Esophagus squamous epithelium (tissue), 5 donors: Measurements from ENCODE around the gene AGTR1. TPM values are rescaled to one million over a fixed set of nuclear protein-coding genes. Genes with fewer than 3 reads are reported as not detected.

ENCODE experiments used
- DNase-seq: peaks from one replicate; lab custom pipeline; 2025; lab: John Stamatoyannopoulos, UW
- H3K27ac ChIP-seq, 4 donors: fragments of 200-600 bp; sonication (generic); one replicate each; pipeline ENCODE4 v1.5.1; 2016 to 2019; ENCODE audit warnings: mild to moderate bottlenecking in 1 of 4
- H3K27me3 ChIP-seq, 4 donors: fragments of 200-600 bp; sonication (generic); 1 replicate in 3 of 4; 2 replicates in 1 of 4; pipeline versions ENCODE4 v1.5.1 to v1.6.0; 2017 to 2021; ENCODE audit warnings: antibody characterized with exemption in 1 of 4
- H3K36me3 ChIP-seq, 3 donors: fragments of 200-600 bp; sonication (generic); one replicate each; pipeline ENCODE4 v1.5.1; 2016 to 2019
- H3K4me1 ChIP-seq, 3 donors: fragments of 200-600 bp; sonication (generic); one replicate each; pipeline ENCODE4 v1.5.1; 2017 to 2019
- H3K4me3 ChIP-seq, 4 donors: fragments of 200-600 bp; sonication (generic); 1 replicate in 3 of 4; 2 replicates in 1 of 4; pipeline ENCODE4 v1.5.1; 2016 to 2019; ENCODE audit warnings: mild to moderate bottlenecking in 2 of 4, moderate library complexity in 1 of 4
- H3K9me3 ChIP-seq, 3 donors: fragments of 200-600 bp; sonication (generic); one replicate each; pipeline ENCODE4 v1.5.1; 2016 to 2019
- POLR2A ChIP-seq, 4 donors: fragments of 450-650 bp; IDR thresholded peaks; one replicate each; pipeline ENCODE4 v1.6.1; 2017; ENCODE audit warnings: antibody characterized with exemption in 4 of 4, mild to moderate bottlenecking in 4 of 4, moderate library complexity in 3 of 4
- WGBS, 2 donors: methylation state at CpG; one replicate each; pipeline ENCODE4 v1.1.5; 2018; 5-methylcytosine and 5-hydroxymethylcytosine counted together
- intact Hi-C: fragments of 100-400 bp; cut with DNase I; formaldehyde crosslinking; loops from one replicate; pipeline ENCODE4 v1.15.0; 2022
- small RNA-seq, 4 donors: library from RNA; depleted of rRNA; stranded (forward); fragments of <200 nt; gene quantifications; one replicate each; pipeline ENCODE3, GENCODE V24; 2016
- total RNA-seq, 4 donors: library from RNA; depleted of rRNA; stranded (reverse); fragments of >200 nt; gene quantifications; one replicate each; pipeline ENCODE4 v1.1.0, GENCODE V29; 2016
- TF ChIP-seq, protein P1 (sequence below), 6 experiments: fragments of 450-650 bp in 4 of 6; fragments of 200-600 bp in 2 of 6; sonication (generic) in 2 of 6; IDR thresholded peaks; one replicate each; pipeline ENCODE4 v1.5.1; 2016 to 2019; ENCODE audit warnings: antibody characterized with exemption in 6 of 6, mild to moderate bottlenecking in 4 of 6, moderate library complexity in 4 of 6
- donor health status: DM: yes; HTN: yes; CAD: no.

Gene AGTR1
- total RNA-seq, 4 donors from 2014 or later, result 1.1 to 4.4 (median 4.4) TPM; not detected in 1

DNA sequence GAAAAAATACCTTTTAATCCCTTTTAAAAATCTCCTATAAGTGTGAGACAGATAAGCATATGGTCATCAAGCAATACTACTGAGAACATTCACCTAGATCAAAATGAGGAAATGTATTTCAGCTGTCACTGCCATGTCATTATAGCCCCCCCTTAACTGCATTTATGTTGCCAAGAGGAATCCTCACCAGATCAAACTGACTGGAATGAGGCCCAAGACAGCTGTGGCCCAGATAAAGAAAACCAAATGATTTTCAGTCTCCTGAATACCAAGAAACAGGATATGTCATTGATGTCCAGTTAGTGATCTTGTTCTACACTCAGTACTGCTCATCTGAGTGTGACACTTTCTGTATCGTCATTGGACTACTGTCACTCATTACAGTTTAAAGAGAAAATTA lies 94.8 kb downstream of the AGTR1 start:
- DNase-seq, result no peak
- intact Hi-C loops, result no loop called here

More for the DNA sequence above, 94.8 kb downstream of the AGTR1 start:
- TF ChIP-seq POLR2A (IDR thresholded peaks at IDR 0.05), result no peak
- TF ChIP-seq, protein P1, sequence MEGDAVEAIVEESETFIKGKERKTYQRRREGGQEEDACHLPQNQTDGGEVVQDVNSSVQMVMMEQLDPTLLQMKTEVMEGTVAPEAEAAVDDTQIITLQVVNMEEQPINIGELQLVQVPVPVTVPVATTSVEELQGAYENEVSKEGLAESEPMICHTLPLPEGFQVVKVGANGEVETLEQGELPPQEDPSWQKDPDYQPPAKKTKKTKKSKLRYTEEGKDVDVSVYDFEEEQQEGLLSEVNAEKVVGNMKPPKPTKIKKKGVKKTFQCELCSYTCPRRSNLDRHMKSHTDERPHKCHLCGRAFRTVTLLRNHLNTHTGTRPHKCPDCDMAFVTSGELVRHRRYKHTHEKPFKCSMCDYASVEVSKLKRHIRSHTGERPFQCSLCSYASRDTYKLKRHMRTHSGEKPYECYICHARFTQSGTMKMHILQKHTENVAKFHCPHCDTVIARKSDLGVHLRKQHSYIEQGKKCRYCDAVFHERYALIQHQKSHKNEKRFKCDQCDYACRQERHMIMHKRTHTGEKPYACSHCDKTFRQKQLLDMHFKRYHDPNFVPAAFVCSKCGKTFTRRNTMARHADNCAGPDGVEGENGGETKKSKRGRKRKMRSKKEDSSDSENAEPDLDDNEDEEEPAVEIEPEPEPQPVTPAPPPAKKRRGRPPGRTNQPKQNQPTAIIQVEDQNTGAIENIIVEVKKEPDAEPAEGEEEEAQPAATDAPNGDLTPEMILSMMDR (IDR thresholded peaks at IDR 0.05), result no peak
- 68 to 70% methylated on average over 1 of the region's 1 CpG for WGBS, 2 donors
- Histone ChIP-seq H3K27ac (no peak overlapping the region), H3K27me3 (no peaks in the 10 kb centered on the region), H3K4me3 (no peak overlapping the region), H3K9me3 (no peaks in the 10 kb centered on the region), H3K4me1 (no peaks in the 10 kb centered on the region), H3K36me3 (no peaks in the 10 kb centered on the region)

Small RNA genes lying within 50 kb of the gene (small RNA-seq; reads per million reads assigned to genes)
- 0 reads per million in 4 donors for gene RPL38P1

Other genes starting within 250 kb of the AGTR1 start
- gene CPB1, start 129.9 kb downstream of the AGTR1 start, total RNA-seq, result not detected
- gene CPA3, start 167.4 kb downstream of the AGTR1 start, total RNA-seq, result 10 to 100 TPM in 2 of 4 donors, 1 to 10 TPM in 1, under 1 TPM in 1; 0.19 to 66.8 (median 7.1) TPM